Upper lobe of left lung (tissue), 4 donors: ENCODE results near the gene MYH8.

ENCODE experiments used
- CTCF ChIP-seq, 6 experiments: fragments of 450-650 bp in 4 of 6; fragments of 200-600 bp in 2 of 6; sonication (generic) in 2 of 6; IDR thresholded peaks; one replicate each; pipeline ENCODE4 v1.5.1; 2016 to 2019; ENCODE audit warnings: antibody characterized with exemption in 6 of 6
- POLR2A ChIP-seq, 4 donors: fragments of 450-650 bp; IDR thresholded peaks; one replicate each; pipeline ENCODE4 v1.5.1; 2016 to 2017; ENCODE audit warnings: antibody characterized with exemption in 4 of 4, mild to moderate bottlenecking in 2 of 4

- TF ChIP-seq CTCF (IDR thresholded peaks at IDR 0.05) = no peak
- no peak for TF ChIP-seq POLR2A (IDR thresholded peaks at IDR 0.05)
These were observed 37.0 kb upstream of the MYH8 start for GRCh38 chr17:10458701-10459100.
